Measurements from ENCODE around the gene VWCE.

GRCh38 chr11:61335355-61335710 is 40.2 kb upstream of the VWCE start:
- TF ChIP-seq CTCF (IDR thresholded peaks at IDR 0.05) (no peak), POLR2AphosphoS5 (IDR thresholded peaks at IDR 0.05; ENCODE audit: insufficient read depth in 1 of 2, low read depth in 1 of 2) (no peak), POLR2A (IDR thresholded peaks at IDR 0.05) (no peak)

Measured in vagina (tissue), 2 donors.